ENCODE measurements around the gene ZNF232.

- TF ChIP-seq CTCF (IDR thresholded peaks at IDR 0.05) (peak in 1 of 3 experiments; percentile 25), POLR2A (IDR thresholded peaks at IDR 0.05) (no peak)
These were observed 33.3 kb downstream of the ZNF232 start, which contains the start of gene ZFP3 for GRCh38 chr17:5078106-5079028.
